WTC11 (cell line): ENCODE data around the gene NAV2. TPM values are rescaled to one million over a fixed set of nuclear protein-coding genes. Genes with fewer than 3 reads are reported as not detected.

Source experiments
- ATAC-seq: fragments of 200-7000 bp; cut with Tn5 transposase; 2 replicates; pipeline ENCODE4 v1.10.0; 2021; ENCODE audit warnings: mild to moderate bottlenecking, moderate library complexity
- CTCF ChIA-PET: fragments of 300-600 bp; sonication (Branson Sonifier 250); formaldehyde crosslinking; loops from one replicate; lab custom pipeline; 2021; ENCODE audit warnings: antibody characterized with exemption; lab: Charles Lee
- POLR2A ChIA-PET: fragments of 350-600 bp; sonication (Branson Sonifier 250); formaldehyde crosslinking; loops from one replicate; lab custom pipeline; 2021; ENCODE audit warnings: antibody characterized with exemption; lab: Charles Lee
- DNase-seq: peaks from one replicate; pipeline ENCODE4 v3.0.0; 2021; ENCODE audit warnings: low spot score
- H3K27ac Mint-ChIP-seq: 2 replicates; pipeline ENCODE4 v1.8.0; 2021; ENCODE audit warnings: mixed read lengths
- H3K27me3 Mint-ChIP-seq: 2 replicates; pipeline ENCODE4 v1.8.0; 2021; ENCODE audit warnings: low read depth, mild to moderate bottlenecking, moderate library complexity, mixed read lengths
- H3K36me3 Mint-ChIP-seq: 2 replicates; pipeline ENCODE4 v1.8.0; 2021; ENCODE audit warnings: mixed read lengths
- H3K4me1 Mint-ChIP-seq: 2 replicates; pipeline ENCODE4 v1.8.0; 2022; ENCODE audit warnings: mixed read lengths
- H3K4me3 Mint-ChIP-seq: 2 replicates; pipeline ENCODE4 v1.8.0; 2021; ENCODE audit warnings: mild to moderate bottlenecking, moderate library complexity, mixed read lengths
- H3K9me3 Mint-ChIP-seq: 2 replicates; pipeline ENCODE4 v1.8.0; 2021; ENCODE audit warnings: mixed read lengths
- ATF1 ChIP-seq: sonication (generic); formaldehyde crosslinking; IDR thresholded peaks from 2 replicates; pipeline ENCODE4 v1.8.1; 2023; ENCODE audit warnings: mild to moderate bottlenecking, moderate library complexity, missing genetic modification reagents
- CBFB ChIP-seq: sonication (generic); formaldehyde crosslinking; IDR thresholded peaks from 2 replicates; pipeline ENCODE4 v1.8.1; 2022; ENCODE audit warnings: mild to moderate bottlenecking, low read depth, missing genetic modification reagents
- ELF4 ChIP-seq: sonication (generic); formaldehyde crosslinking; IDR thresholded peaks from 2 replicates; pipeline ENCODE4 v1.8.1; 2022; ENCODE audit warnings: low read depth, mild to moderate bottlenecking, moderate library complexity, missing genetic modification reagents
- FOXJ3 ChIP-seq: sonication (generic); formaldehyde crosslinking; IDR thresholded peaks from 2 replicates; pipeline ENCODE4 v1.9.0; 2021; ENCODE audit warnings: missing genetic modification reagents, mild to moderate bottlenecking, borderline replicate concordance
- HMGA2 ChIP-seq: fragments of 250-450 bp; sonication (Bioruptor Pico); IDR thresholded peaks from 2 replicates; pipeline ENCODE4 v1.4.0; 2021; ENCODE audit warnings: mild to moderate bottlenecking, moderate library complexity
- NFATC4 ChIP-seq: fragments of 250-450 bp; sonication (Bioruptor Pico); IDR thresholded peaks from 2 replicates; pipeline ENCODE4 v1.9.0; 2021; ENCODE audit warnings: mild to moderate bottlenecking
- NFE2L1 ChIP-seq: sonication (generic); formaldehyde crosslinking; IDR thresholded peaks from 2 replicates; pipeline ENCODE4 v1.8.1; 2023; ENCODE audit warnings: missing genetic modification reagents
- NR1H2 ChIP-seq: sonication (generic); formaldehyde crosslinking; IDR thresholded peaks from 2 replicates; pipeline ENCODE4 v1.9.0; 2021; ENCODE audit warnings: mild to moderate bottlenecking, moderate library complexity, missing genetic modification reagents
- NR2C2 ChIP-seq: sonication (generic); formaldehyde crosslinking; IDR thresholded peaks from 2 replicates; pipeline ENCODE4 v1.8.0; 2022; ENCODE audit warnings: mild to moderate bottlenecking, missing genetic modification reagents
- OVOL2 ChIP-seq: fragments of 250-450 bp; sonication (Bioruptor Pico); IDR thresholded peaks from 2 replicates; pipeline ENCODE4 v1.9.0; 2021; ENCODE audit warnings: mild to moderate bottlenecking, borderline replicate concordance
- SMAD3 ChIP-seq: sonication (generic); formaldehyde crosslinking; IDR thresholded peaks from 2 replicates; pipeline ENCODE4 v1.8.0; 2022; ENCODE audit warnings: missing genetic modification reagents, mild to moderate bottlenecking, borderline replicate concordance
- SP1 ChIP-seq: sonication (generic); formaldehyde crosslinking; conservative IDR thresholded peaks from 2 replicates; pipeline ENCODE4 v1.8.1; 2022; ENCODE audit warnings: missing genetic modification reagents
- ZNF219 ChIP-seq: sonication (generic); formaldehyde crosslinking; IDR thresholded peaks from 2 replicates; pipeline ENCODE4 v1.8.0; 2023; ENCODE audit warnings: missing genetic modification reagents, mild to moderate bottlenecking, borderline replicate concordance
- ZNF232 ChIP-seq: sonication (generic); formaldehyde crosslinking; IDR thresholded peaks from 2 replicates; pipeline ENCODE4 v1.8.0; 2022; ENCODE audit warnings: mild to moderate bottlenecking, missing genetic modification reagents
- ZNF416 ChIP-seq: fragments of 250-450 bp; sonication (Bioruptor Pico); IDR thresholded peaks from 2 replicates; pipeline ENCODE4 v1.9.0; 2021; ENCODE audit warnings: mild to moderate bottlenecking, inconsistent platforms
- total RNA-seq: library from RNA; stranded (reverse); gene quantifications from 3 replicates; pipeline ENCODE4 v1.2.3, GENCODE V29; 2021
- TF ChIP-seq, protein P1 (sequence below): sonication (generic); formaldehyde crosslinking; IDR thresholded peaks from 2 replicates; pipeline ENCODE4 v1.8.1; 2023; ENCODE audit warnings: mild to moderate bottlenecking, moderate library complexity, missing genetic modification reagents
- TF ChIP-seq, protein P2 (sequence below): sonication (generic); formaldehyde crosslinking; IDR thresholded peaks from 2 replicates; pipeline ENCODE4 v1.8.1; 2022; ENCODE audit warnings: missing genetic modification reagents, borderline replicate concordance
- TF ChIP-seq, protein P3 (sequence below): sonication (generic); formaldehyde crosslinking; IDR thresholded peaks from 2 replicates; pipeline ENCODE4 v1.8.1; 2023; ENCODE audit warnings: mild to moderate bottlenecking, missing genetic modification reagents, moderate library complexity
- TF ChIP-seq, protein P4 (sequence below): sonication (generic); formaldehyde crosslinking; IDR thresholded peaks from 2 replicates; pipeline ENCODE4 v1.8.1; 2023; ENCODE audit warnings: mild to moderate bottlenecking, missing genetic modification reagents
- TF ChIP-seq, protein P5 (sequence below): fragments of 200-600 bp; IDR thresholded peaks from 2 replicates; pipeline ENCODE4 v1.8.0; 2022; ENCODE audit warnings: antibody characterized with exemption
- TF ChIP-seq, protein P6 (sequence below): fragments of 250-450 bp; sonication (Bioruptor Pico); IDR thresholded peaks from 2 replicates; pipeline ENCODE4 v2.1.2; 2022; ENCODE audit warnings: mild to moderate bottlenecking, moderate library complexity
- TF ChIP-seq, protein P7 (sequence below): sonication (generic); formaldehyde crosslinking; IDR thresholded peaks from 2 replicates; pipeline ENCODE4 v1.8.1; 2023; ENCODE audit warnings: mild to moderate bottlenecking, missing genetic modification reagents, borderline replicate concordance

NAV2 gene
- total RNA-seq, 1 experiment from 2014 or later: 42.8 TPM

DNA sequence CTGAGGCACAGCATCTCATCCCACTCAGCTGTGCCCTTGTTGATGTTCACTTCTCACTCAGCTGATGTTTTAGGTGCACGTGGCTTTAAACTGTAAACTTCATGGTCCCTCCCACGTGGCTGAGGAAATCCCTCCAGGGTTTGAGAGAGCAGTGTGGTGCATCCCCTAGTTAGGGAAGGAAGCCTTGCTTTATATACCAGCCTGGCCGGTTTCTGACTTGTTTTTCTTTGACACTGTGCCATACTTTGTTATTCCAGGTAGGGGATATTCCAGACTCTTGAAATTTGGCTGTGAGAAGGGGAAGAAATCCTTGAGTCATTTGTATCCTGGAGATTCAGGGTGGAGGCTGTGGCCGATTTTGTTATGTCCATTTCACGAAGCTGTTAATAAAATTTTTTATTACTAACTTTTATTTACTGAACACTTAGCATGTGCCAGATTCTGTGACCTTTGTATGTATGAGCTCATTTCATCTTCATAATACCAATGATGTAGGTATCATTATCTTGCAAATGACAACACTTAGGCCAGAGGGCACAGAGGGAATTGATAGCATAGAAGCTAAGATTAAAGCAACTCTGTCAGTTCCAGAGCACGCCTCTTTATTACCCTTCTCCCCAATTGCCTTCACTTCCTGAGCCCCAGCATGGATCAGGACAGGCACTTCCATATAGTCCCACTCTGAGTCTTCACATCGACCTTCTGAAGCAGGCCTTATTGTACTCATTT, 116.6 kb downstream of the NAV2 start:
- H3K36me3 Mint-ChIP-seq: peaks cover 22% of the 10 kb centered on the region
- H3K27ac Mint-ChIP-seq: peak overlapping the region; percentile 94
- peaks cover 15% of the 10 kb centered on the region for H3K9me3 Mint-ChIP-seq
- no peak for TF ChIP-seq ZNF416 (CRISPR knock-in tag)
- no peak for TF ChIP-seq ZNF219 (CRISPR knock-in tag)
- TF ChIP-seq, protein P1, sequence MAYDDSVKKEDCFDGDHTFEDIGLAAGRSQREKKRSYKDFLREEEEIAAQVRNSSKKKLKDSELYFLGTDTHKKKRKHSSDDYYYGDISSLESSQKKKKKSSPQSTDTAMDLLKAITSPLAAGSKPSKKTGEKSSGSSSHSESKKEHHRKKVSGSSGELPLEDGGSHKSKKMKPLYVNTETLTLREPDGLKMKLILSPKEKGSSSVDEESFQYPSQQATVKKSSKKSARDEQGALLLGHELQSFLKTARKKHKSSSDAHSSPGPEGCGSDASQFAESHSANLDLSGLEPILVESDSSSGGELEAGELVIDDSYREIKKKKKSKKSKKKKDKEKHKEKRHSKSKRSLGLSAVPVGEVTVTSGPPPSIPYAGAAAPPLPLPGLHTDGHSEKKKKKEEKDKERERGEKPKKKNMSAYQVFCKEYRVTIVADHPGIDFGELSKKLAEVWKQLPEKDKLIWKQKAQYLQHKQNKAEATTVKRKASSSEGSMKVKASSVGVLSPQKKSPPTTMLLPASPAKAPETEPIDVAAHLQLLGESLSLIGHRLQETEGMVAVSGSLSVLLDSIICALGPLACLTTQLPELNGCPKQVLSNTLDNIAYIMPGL: no peak
- TF ChIP-seq HMGA2 (CRISPR knock-in tag): no peak
- no peak for TF ChIP-seq CBFB (CRISPR knock-in tag)
- TF ChIP-seq, protein P2, sequence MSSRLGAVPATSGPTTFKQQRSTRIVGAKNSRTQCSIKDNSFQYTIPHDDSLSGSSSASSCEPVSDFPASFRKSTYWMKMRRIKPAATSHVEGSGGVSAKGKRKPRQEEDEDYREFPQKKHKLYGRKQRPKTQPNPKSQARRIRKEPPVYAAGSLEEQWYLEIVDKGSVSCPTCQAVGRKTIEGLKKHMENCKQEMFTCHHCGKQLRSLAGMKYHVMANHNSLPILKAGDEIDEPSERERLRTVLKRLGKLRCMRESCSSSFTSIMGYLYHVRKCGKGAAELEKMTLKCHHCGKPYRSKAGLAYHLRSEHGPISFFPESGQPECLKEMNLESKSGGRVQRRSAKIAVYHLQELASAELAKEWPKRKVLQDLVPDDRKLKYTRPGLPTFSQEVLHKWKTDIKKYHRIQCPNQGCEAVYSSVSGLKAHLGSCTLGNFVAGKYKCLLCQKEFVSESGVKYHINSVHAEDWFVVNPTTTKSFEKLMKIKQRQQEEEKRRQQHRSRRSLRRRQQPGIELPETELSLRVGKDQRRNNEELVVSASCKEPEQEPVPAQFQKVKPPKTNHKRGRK: no peak
- TF ChIP-seq, protein P3, sequence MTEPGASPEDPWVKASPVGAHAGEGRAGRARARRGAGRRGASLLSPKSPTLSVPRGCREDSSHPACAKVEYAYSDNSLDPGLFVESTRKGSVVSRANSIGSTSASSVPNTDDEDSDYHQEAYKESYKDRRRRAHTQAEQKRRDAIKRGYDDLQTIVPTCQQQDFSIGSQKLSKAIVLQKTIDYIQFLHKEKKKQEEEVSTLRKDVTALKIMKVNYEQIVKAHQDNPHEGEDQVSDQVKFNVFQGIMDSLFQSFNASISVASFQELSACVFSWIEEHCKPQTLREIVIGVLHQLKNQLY: no peak
- TF ChIP-seq SMAD3: no peak
- TF ChIP-seq ATF1: no peak
- no peak for TF ChIP-seq NFATC4
- TF ChIP-seq, all 79 proteins: peak for 0
- Mint-ChIP-seq H3K4me1 (peaks cover 69% of the 10 kb centered on the region), H3K4me3 (no peak overlapping the region), H3K27me3 (no peaks in the 10 kb centered on the region)
- POLR2A ChIA-PET: no interaction called here
- ATAC-seq: peak; percentile 23
- DNase-seq: no peak
- CTCF ChIA-PET: interaction anchor here (0.6 to 3.6 kb wide), 3 partner anchors 54 to 299 kb away, joined by 3 to 24 read pairs (median 4); no protein-coding TSS in a partner anchor

DNA sequence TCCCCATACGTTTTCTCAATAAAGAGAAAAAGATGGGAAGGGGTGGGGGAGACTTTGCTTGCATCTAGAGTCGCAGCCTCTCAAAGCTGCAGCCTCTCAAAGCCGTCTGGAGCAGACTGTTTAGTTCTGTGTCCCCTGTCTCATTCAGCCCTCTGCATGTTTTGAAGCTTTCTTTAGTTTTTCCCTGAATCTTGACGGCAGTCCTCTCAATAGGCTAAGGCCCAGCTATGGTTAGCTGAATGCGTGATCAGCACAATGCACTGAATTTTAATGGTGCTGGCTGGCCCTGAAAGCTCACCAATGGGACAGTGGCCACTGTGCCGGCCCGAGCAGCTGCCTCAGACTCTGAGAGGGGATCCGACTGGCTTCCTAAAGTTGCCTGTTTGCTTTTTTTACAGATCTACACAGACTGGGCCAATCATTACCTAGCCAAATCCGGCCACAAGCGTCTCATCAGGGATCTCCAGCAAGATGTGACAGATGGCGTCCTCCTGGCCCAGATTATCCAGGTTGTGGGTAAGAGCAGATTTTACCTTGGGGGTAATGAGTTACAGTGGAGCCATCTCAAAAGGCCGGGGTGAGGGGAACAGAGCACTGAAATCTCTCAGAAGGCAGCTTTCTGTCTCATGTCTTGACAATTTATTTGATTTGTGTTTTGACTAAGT, 119.6 kb downstream of the NAV2 start:
- Mint-ChIP-seq H3K27ac (peak overlapping the region; percentile 12), H3K4me1 (peaks cover 49% of the 10 kb centered on the region), H3K4me3 (no peak overlapping the region), H3K27me3 (no peaks in the 10 kb centered on the region), H3K9me3 (peaks cover 15% of the 10 kb centered on the region), H3K36me3 (peaks cover 39% of the 10 kb centered on the region)
- ChIA-PET POLR2A (interaction anchor here (1.3 kb wide), 1 partner anchor 16 kb away, joined by 4 read pairs; no protein-coding TSS in a partner anchor), CTCF (no interaction called here)
- ATAC-seq: no peak
- no peak for DNase-seq
- TF ChIP-seq NR2C2 (CRISPR knock-in tag): no peak
- TF ChIP-seq SP1 (CRISPR knock-in tag): no peak
- TF ChIP-seq, protein P4, sequence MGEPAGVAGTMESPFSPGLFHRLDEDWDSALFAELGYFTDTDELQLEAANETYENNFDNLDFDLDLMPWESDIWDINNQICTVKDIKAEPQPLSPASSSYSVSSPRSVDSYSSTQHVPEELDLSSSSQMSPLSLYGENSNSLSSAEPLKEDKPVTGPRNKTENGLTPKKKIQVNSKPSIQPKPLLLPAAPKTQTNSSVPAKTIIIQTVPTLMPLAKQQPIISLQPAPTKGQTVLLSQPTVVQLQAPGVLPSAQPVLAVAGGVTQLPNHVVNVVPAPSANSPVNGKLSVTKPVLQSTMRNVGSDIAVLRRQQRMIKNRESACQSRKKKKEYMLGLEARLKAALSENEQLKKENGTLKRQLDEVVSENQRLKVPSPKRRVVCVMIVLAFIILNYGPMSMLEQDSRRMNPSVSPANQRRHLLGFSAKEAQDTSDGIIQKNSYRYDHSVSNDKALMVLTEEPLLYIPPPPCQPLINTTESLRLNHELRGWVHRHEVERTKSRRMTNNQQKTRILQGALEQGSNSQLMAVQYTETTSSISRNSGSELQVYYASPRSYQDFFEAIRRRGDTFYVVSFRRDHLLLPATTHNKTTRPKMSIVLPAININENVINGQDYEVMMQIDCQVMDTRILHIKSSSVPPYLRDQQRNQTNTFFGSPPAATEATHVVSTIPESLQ: no peak
- TF ChIP-seq, protein P5, sequence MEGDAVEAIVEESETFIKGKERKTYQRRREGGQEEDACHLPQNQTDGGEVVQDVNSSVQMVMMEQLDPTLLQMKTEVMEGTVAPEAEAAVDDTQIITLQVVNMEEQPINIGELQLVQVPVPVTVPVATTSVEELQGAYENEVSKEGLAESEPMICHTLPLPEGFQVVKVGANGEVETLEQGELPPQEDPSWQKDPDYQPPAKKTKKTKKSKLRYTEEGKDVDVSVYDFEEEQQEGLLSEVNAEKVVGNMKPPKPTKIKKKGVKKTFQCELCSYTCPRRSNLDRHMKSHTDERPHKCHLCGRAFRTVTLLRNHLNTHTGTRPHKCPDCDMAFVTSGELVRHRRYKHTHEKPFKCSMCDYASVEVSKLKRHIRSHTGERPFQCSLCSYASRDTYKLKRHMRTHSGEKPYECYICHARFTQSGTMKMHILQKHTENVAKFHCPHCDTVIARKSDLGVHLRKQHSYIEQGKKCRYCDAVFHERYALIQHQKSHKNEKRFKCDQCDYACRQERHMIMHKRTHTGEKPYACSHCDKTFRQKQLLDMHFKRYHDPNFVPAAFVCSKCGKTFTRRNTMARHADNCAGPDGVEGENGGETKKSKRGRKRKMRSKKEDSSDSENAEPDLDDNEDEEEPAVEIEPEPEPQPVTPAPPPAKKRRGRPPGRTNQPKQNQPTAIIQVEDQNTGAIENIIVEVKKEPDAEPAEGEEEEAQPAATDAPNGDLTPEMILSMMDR: no peak
- TF ChIP-seq, protein P6, sequence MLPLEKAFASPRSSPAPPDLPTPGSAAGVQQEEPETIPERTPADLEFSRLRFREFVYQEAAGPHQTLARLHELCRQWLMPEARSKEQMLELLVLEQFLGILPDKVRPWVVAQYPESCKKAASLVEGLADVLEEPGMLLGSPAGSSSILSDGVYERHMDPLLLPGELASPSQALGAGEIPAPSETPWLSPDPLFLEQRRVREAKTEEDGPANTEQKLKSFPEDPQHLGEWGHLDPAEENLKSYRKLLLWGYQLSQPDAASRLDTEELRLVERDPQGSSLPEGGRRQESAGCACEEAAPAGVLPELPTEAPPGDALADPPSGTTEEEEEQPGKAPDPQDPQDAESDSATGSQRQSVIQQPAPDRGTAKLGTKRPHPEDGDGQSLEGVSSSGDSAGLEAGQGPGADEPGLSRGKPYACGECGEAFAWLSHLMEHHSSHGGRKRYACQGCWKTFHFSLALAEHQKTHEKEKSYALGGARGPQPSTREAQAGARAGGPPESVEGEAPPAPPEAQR (CRISPR knock-in tag): no peak
- no peak for TF ChIP-seq OVOL2 (CRISPR knock-in tag)
- no peak for TF ChIP-seq ELF4
- no peak for TF ChIP-seq NR1H2 (CRISPR knock-in tag)
- no peak for TF ChIP-seq NFE2L1 (CRISPR knock-in tag)
- TF ChIP-seq ZNF232: no peak
- TF ChIP-seq, protein P7, sequence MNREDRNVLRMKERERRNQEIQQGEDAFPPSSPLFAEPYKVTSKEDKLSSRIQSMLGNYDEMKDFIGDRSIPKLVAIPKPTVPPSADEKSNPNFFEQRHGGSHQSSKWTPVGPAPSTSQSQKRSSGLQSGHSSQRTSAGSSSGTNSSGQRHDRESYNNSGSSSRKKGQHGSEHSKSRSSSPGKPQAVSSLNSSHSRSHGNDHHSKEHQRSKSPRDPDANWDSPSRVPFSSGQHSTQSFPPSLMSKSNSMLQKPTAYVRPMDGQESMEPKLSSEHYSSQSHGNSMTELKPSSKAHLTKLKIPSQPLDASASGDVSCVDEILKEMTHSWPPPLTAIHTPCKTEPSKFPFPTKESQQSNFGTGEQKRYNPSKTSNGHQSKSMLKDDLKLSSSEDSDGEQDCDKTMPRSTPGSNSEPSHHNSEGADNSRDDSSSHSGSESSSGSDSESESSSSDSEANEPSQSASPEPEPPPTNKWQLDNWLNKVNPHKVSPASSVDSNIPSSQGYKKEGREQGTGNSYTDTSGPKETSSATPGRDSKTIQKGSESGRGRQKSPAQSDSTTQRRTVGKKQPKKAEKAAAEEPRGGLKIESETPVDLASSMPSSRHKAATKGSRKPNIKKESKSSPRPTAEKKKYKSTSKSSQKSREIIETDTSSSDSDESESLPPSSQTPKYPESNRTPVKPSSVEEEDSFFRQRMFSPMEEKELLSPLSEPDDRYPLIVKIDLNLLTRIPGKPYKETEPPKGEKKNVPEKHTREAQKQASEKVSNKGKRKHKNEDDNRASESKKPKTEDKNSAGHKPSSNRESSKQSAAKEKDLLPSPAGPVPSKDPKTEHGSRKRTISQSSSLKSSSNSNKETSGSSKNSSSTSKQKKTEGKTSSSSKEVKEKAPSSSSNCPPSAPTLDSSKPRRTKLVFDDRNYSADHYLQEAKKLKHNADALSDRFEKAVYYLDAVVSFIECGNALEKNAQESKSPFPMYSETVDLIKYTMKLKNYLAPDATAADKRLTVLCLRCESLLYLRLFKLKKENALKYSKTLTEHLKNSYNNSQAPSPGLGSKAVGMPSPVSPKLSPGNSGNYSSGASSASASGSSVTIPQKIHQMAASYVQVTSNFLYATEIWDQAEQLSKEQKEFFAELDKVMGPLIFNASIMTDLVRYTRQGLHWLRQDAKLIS (CRISPR knock-in tag): no peak
- TF ChIP-seq FOXJ3 (CRISPR knock-in tag): no peak
